Stimulated activated naive B cell treated with anti-CD40 and anti-IgM and Interleukin-4, amounts not matched to agents 10 μg/mL and 1 μg/mL and 100 μg/mL, for 72 hours (primary cell): ENCODE measurements around the gene CD82.
A peak's percentile ranks its signal among the peaks of the same experiment; 100 is the strongest.

ENCODE experiments used
- ATAC-seq, 2 donors: fragments of 150-1000 bp; cut with Tn5 transposase; replicated peaks; 2 replicates each; pipeline ENCODE4 v1.10.0; 2021; ENCODE audit warnings: moderate library complexity in 1 of 2
- DNase-seq: peaks from one replicate; pipeline ENCODE4 v3.0.0; 2021
- H3K27ac Mint-ChIP-seq: one replicate; pipeline ENCODE4 v1.8.0; 2022; ENCODE audit warnings: mild to moderate bottlenecking, mixed read lengths
- H3K27me3 Mint-ChIP-seq, 2 donors: one replicate each; pipeline ENCODE4 v1.8.0; 2022; ENCODE audit warnings: mixed read lengths in 2 of 2
- H3K36me3 Mint-ChIP-seq, 2 donors: one replicate each; pipeline ENCODE4 v1.8.0; 2022; ENCODE audit warnings: mixed read lengths in 2 of 2, mild to moderate bottlenecking in 1 of 2
- H3K4me1 Mint-ChIP-seq, 2 donors: one replicate each; pipeline ENCODE4 v1.8.0; 2022; ENCODE audit warnings: mixed read lengths in 2 of 2, mild to moderate bottlenecking in 1 of 2
- H3K4me3 Mint-ChIP-seq, 2 donors: one replicate each; pipeline ENCODE4 v1.8.0; 2022; ENCODE audit warnings: mild to moderate bottlenecking in 2 of 2, mixed read lengths in 2 of 2, moderate library complexity in 1 of 2
- H3K9me3 Mint-ChIP-seq, 2 donors: one replicate each; pipeline ENCODE4 v1.8.0; 2022; ENCODE audit warnings: mixed read lengths in 2 of 2, mild to moderate bottlenecking in 1 of 2

CD82 gene

DNA sequence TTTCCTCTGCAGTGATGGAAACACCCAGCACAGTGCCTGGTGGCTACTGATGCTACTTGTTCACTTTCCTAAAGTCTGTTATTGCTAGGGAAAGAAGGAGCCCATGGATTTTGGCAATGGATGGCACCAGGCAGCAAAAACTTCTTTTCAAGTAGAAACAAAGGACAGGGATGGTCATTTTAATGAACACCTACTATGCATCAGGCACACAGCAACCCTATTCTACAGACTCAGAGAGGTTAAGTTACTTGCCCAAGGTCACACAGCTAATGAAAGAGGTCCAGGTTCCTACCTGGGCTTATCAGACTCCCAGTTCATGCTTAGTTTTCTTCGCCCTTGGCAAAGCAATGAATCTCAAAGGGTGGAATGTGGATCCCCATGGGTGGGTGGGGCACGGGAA lies 36.9 kb upstream of the CD82 start:
- H3K36me3 Mint-ChIP-seq, result peaks cover 0 to 2% of the 10 kb centered on the region in 2 donors
- H3K4me3 Mint-ChIP-seq, result no peak overlapping the region
- DNase-seq, result no peak
- H3K27ac Mint-ChIP-seq, result peak overlapping the region; percentile 44
- ATAC-seq, result no peak
- H3K4me1 Mint-ChIP-seq, result peaks cover 23 to 47% of the 10 kb centered on the region in 2 donors
- no peaks in the 10 kb centered on the region for H3K9me3 Mint-ChIP-seq
- peaks cover 19 to 25% of the 10 kb centered on the region in 2 donors for H3K27me3 Mint-ChIP-seq

DNA sequence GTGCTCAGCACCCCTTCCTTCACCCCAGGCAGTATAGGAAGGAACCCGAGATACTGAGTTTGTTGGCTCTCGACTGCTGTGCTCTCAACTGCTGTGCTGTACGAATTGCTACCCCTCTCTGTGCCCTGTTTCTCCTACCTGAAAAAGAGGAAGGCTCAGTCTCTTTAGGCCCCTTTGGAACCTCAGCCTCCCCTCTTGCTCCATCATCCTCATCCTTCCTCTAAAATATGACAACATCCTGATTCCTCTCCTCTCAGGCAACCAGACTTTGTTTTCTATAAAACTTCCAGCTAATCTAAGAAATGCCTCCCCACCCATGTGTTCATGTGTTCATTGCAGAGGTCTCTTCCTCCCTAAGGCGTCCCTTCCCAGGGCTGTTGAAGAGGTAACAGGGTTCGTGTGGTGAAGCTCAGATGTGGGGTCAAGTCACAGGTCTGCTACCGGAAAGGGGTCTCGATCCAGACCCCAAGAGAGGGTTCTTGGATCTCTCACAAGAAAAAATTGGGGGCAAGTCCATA lies 35.5 kb upstream of the CD82 start:
- DNase-seq (no peak), ATAC-seq (no peak)
- Mint-ChIP-seq H3K36me3 (peaks cover 0 to 2% of the 10 kb centered on the region in 2 donors), H3K9me3 (peaks cover 0 to 4% of the 10 kb centered on the region in 2 donors), H3K4me1 (peaks cover 24 to 41% of the 10 kb centered on the region in 2 donors), H3K27me3 (peaks cover 18 to 20% of the 10 kb centered on the region in 2 donors), H3K4me3 (no peak overlapping the region), H3K27ac (peak overlapping the region; percentile 83)

DNA sequence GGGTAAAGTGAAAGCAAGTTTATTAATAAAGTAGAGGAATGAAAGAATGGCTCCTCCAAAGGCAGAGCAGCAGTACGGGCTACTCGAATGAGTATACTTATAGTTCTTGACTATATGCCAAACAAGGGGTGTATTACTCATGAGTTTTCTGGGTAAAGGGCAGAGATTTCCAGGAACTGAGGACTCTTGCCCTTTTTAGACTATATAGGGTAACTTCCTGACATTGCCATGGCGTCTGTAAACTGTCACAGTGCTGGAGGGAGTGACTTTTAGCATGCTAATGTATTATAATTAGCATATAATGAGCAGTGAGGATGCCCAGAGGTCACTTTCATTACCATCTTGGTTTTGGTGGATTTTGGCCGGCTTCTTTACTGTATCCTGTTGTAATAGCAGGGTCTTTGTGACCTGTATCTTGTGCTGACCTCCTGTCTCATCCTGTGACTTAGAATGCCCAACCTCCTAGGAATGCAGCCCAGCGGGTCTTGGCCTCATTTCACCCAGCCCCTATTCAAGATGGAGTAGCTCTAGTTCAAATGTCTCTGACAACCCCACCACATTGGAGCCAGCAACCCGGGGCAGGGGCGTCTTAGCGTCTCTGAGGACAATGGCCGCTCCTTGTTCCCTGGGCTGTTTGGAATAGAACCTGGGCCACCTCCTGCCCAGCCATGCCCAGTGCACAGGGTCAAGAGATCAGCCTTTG lies 34.9 kb upstream of the CD82 start:
- peak; percentile 94 to 95 for ATAC-seq
- no peak overlapping the region for H3K4me3 Mint-ChIP-seq
- peak overlapping the region; percentile 83 for H3K27ac Mint-ChIP-seq
- H3K36me3 Mint-ChIP-seq, result peaks cover 0 to 2% of the 10 kb centered on the region in 2 donors
- H3K27me3 Mint-ChIP-seq, result peaks cover 16 to 18% of the 10 kb centered on the region in 2 donors
- peaks cover 25 to 40% of the 10 kb centered on the region in 2 donors for H3K4me1 Mint-ChIP-seq
- DNase-seq, result peak; percentile 26
- peaks cover 0 to 4% of the 10 kb centered on the region in 2 donors for H3K9me3 Mint-ChIP-seq

DNA sequence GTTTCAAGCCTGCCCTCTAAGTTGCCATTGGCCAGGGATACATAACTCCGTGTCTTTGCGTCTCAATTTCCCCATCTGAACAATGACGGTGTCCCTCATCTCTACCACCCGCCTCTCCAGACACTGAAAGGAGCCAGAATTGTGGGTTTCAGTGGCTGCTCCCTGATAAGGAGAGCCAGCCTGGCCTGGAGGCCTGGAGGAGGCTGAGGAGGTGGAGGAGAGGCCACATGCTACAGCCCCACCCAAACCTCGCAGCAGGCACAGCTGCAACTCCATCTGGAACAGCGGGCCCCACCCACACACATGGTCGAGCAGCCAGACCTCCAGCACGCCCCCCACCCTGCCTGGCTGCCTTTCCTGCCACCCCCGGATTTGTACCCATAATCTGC lies 34.4 kb upstream of the CD82 start:
- Mint-ChIP-seq H3K27me3 (peaks cover 17 to 19% of the 10 kb centered on the region in 2 donors), H3K4me3 (peak overlapping the region; percentile 44 to 46), H3K36me3 (peaks cover 0 to 2% of the 10 kb centered on the region in 2 donors), H3K27ac (peak overlapping the region; percentile 85), H3K4me1 (peaks cover 25 to 40% of the 10 kb centered on the region in 2 donors), H3K9me3 (peaks cover 0 to 4% of the 10 kb centered on the region in 2 donors)
- ATAC-seq (peak in 1 of 2 donors; percentile 9), DNase-seq (no peak)

DNA sequence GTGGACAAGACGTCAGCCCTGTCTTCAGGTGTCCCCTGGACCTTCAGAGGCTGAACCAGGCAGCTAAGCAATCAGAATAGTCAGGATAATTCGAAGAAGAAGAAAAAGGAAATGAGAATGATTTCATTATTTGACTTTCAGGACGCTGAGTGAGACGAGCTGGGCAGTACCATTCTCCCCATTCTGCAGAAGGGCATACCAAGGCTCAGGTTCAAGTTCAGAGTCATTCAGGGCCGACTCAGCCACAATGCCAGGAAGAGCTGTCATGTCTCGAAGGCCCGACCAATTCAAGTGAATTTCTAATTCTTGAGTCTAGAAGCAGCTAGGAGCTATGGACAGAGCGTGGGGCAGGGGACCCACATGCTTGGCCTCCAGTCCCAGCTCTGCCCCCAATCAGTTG lies 33.8 kb upstream of the CD82 start:
- H3K9me3 Mint-ChIP-seq, result peaks cover 0 to 4% of the 10 kb centered on the region in 2 donors
- peak overlapping the region; percentile 85 for H3K27ac Mint-ChIP-seq
- H3K4me1 Mint-ChIP-seq, result peaks cover 25 to 40% of the 10 kb centered on the region in 2 donors
- no peak for ATAC-seq
- H3K4me3 Mint-ChIP-seq, result peak overlapping the region in 1 of 2 donors; percentile 44
- DNase-seq, result no peak
- H3K27me3 Mint-ChIP-seq, result peaks cover 17 to 22% of the 10 kb centered on the region in 2 donors
- H3K36me3 Mint-ChIP-seq, result peaks cover 0 to 2% of the 10 kb centered on the region in 2 donors

DNA sequence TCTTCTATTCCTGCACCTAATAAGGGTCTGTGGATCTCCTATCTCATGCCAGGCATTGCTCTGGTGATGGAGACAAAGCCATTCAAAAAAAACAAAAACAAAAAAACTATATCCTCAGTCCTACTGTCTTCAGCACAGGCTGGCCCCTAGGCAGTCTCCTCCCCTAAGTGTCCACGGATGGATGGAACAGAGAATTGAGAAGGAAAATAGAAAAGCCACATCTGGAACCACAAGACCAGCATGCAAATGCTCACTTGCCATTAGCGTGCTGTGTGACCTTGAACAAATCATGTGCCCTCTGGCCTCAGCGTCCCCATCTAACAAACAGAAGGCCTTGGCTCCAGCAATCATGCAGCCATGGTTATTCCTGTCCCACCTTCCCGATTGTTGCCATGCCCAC lies 32.7 kb upstream of the CD82 start:
- DNase-seq (no peak), ATAC-seq (peak; percentile 44 to 49)
- peaks cover 0 to 4% of the 10 kb centered on the region in 2 donors for H3K9me3 Mint-ChIP-seq
- peaks cover 0 to 2% of the 10 kb centered on the region in 2 donors for H3K36me3 Mint-ChIP-seq
- peaks cover 25 to 40% of the 10 kb centered on the region in 2 donors for H3K4me1 Mint-ChIP-seq
- H3K27me3 Mint-ChIP-seq, result peaks cover 17 to 23% of the 10 kb centered on the region in 2 donors
- H3K27ac Mint-ChIP-seq, result no peak overlapping the region
- no peak overlapping the region for H3K4me3 Mint-ChIP-seq

DNA sequence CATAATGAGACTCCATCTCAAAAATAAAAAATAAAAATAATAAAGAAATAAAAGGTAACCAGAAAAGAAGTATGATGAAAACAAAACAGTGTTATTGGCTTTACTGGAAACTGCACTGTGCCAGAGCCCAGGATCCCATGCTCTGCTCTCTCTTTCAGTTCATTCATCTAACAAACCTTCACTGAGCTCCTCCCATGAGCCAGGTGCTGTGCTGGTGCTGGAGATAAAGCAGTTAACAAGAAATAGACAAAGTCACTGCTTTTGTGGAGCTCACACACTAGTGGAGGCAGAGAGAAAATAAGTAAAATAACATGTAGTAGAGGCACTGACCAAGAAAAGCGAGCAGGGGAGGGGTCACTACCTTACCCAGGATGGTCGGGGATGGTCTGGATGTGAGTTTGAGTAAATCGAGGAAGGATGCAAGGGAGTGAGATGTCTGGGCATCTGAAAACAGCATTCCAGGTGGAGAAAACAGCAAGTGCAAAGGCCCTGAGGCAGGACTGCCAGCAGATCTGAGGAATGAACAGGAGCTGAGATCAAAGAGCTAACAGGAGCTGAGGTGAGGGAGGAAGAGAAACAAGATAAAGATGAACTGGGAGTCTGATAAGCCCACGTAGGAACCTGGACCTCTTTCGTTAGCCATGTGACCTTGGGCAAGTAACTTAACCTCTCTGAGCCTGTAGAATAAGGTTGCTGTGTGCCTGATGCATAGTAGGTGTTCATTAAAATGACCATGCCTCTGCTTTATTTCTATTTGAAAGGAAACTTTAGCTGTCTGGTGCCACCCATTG lies 31.3 kb upstream of the CD82 start:
- Mint-ChIP-seq H3K4me1 (peaks cover 24 to 48% of the 10 kb centered on the region in 2 donors), H3K4me3 (no peak overlapping the region), H3K9me3 (peaks cover 0 to 4% of the 10 kb centered on the region in 2 donors), H3K27me3 (peaks cover 17 to 18% of the 10 kb centered on the region in 2 donors), H3K27ac (no peak overlapping the region), H3K36me3 (peaks cover 0 to 2% of the 10 kb centered on the region in 2 donors)
- ATAC-seq (no peak), DNase-seq (no peak)

DNA sequence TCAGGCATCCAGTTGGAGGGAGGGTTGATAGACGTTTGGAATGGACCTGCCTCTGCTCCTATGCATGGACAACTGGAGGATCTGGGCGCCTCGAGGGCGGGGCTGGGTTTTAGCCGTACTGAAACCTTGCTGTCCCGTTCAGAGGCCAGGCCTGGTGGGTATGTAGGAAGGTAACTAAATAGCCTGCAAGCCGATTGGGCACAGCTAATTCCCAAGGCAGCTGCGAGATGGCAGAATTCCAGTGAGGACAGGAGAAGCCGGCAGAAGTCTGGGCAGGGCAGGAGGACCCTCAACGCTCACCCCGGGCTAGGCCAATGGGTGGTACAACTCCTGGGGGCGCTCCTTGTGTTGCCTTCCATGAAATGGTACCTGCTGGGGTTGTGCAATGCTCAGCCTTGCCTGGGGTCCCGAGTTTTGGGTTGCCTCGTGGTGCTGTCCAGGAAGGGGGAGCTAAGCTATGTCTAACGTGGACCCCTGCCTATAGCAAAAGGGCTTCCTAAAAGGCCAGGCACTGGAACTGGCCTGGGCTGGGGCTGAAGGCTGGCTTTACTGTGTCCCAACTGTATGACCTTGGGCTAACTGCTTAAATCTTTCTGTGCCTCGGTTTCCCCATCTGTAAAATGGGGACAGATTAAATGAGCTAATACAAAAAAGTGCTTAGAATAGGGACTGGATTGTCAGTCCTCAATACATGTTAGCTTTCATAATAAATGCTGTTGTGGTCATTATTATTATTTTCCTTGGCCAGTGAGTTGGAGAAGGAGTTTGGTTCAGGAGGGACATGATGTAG lies 30.1 kb upstream of the CD82 start:
- no peak overlapping the region for H3K27ac Mint-ChIP-seq
- peaks cover 0 to 4% of the 10 kb centered on the region in 2 donors for H3K9me3 Mint-ChIP-seq
- H3K4me3 Mint-ChIP-seq, result no peak overlapping the region
- H3K36me3 Mint-ChIP-seq, result no peaks in the 10 kb centered on the region
- peaks cover 17 to 18% of the 10 kb centered on the region in 2 donors for H3K27me3 Mint-ChIP-seq
- no peak for ATAC-seq
- peaks cover 19 to 35% of the 10 kb centered on the region in 2 donors for H3K4me1 Mint-ChIP-seq
- DNase-seq, result no peak

DNA sequence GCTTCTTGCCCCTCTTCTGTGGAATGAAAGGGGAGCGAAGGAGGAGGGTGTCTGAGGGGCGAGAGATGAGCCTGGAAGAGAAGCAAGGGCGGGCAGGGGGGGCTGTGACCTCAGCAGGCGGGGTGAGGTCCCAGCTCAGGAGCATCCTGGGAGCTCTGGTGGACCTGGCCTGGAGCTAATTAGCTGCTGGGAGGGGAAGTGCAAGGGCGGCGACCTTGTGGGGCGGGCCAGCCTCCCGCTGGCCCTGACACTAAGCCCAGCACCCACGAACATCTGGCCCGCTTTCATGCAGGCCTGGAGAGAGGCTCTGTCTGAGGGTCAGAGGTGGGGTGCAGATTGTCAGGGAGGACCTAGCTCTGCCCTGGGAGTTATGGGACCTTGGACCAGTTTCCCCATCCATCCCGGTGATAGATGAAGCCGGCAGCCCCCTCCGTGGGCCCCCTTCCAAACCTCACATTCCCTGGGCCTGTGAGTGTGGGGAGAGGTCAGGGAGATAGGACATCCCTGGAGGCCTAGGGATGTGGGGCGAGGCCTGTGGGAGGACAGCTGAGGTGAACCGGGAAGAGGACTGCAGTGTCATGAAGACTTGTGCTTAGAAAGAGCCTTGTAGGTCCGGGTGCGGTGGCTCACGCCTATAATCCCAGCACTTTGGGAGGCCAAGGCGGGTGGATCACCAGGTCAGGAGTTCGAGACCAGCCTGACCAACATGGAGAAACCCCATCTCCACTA lies 28.5 kb upstream of the CD82 start:
- Mint-ChIP-seq H3K27me3 (peaks cover 11 to 18% of the 10 kb centered on the region in 2 donors), H3K9me3 (peaks cover 0 to 4% of the 10 kb centered on the region in 2 donors), H3K36me3 (no peaks in the 10 kb centered on the region), H3K27ac (no peak overlapping the region), H3K4me1 (peaks cover 7 to 20% of the 10 kb centered on the region in 2 donors), H3K4me3 (no peak overlapping the region)
- no peak for ATAC-seq
- DNase-seq, result no peak

DNA sequence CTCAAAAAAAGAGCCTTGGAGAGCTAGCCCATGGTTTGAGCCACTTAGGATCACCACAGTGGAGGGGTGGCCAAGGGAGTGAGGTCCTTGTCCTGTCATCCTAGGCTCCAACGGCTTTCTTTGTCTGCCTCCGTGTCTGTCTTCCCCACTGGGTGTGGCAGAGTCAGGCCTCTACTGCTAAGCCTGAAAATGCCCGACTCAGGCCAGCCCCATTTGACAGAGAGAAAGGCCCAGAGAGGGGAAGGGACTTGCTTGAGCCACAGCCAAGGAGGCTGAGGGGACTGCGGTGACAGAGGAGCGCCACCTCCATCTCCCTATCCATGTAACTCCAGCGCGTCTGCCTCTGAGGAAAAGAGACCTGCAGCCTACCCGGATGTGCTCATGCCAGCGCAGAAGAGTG lies 27.8 kb upstream of the CD82 start:
- Mint-ChIP-seq H3K4me1 (peaks cover 5 to 12% of the 10 kb centered on the region in 2 donors), H3K9me3 (peaks cover 0 to 4% of the 10 kb centered on the region in 2 donors), H3K27me3 (peaks cover 11 to 18% of the 10 kb centered on the region in 2 donors), H3K4me3 (no peak overlapping the region), H3K27ac (no peak overlapping the region), H3K36me3 (no peaks in the 10 kb centered on the region)
- ATAC-seq, result no peak
- no peak for DNase-seq

DNA sequence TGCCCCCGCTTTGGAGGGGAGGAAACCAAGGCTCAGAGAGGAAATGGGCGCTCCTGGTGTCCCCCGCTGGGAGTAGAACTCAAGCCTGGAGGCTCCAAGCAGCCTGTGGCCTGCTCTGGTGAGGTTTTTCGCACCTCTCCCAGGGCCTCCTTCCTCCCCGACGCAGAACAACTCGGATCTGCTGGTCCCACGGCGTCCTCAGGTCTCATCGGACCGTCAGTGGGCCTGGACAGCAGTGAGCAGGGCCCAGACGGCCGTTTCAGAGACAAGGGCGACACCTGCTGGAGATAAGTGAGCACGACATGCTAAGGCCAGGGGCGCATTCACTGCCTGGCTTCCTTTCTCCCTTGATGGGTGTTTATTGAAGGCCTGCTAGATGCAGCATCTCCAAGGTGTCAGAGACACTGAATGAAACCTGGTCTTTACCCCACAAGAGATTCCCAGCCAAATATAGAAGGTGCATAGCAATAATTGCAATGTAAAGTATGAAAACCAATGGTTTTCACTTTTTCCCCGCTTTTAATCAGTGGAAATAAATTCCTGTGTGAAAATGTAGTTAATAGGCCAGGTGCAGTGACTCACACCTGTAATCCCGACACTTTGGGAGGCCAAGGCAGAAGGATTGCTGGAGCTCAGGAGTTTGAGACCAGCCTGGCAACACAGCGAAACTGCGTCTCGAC lies 26.9 kb upstream of the CD82 start:
- H3K36me3 Mint-ChIP-seq, result no peaks in the 10 kb centered on the region
- peak overlapping the region; percentile 52 for H3K27ac Mint-ChIP-seq
- DNase-seq (peak; percentile 64), ATAC-seq (peak; percentile 95 to 97)
- peaks cover 0 to 4% of the 10 kb centered on the region in 2 donors for H3K9me3 Mint-ChIP-seq
- H3K27me3 Mint-ChIP-seq, result peaks cover 11 to 18% of the 10 kb centered on the region in 2 donors
- no peak overlapping the region for H3K4me3 Mint-ChIP-seq
- peaks cover 2 to 9% of the 10 kb centered on the region in 2 donors for H3K4me1 Mint-ChIP-seq

DNA sequence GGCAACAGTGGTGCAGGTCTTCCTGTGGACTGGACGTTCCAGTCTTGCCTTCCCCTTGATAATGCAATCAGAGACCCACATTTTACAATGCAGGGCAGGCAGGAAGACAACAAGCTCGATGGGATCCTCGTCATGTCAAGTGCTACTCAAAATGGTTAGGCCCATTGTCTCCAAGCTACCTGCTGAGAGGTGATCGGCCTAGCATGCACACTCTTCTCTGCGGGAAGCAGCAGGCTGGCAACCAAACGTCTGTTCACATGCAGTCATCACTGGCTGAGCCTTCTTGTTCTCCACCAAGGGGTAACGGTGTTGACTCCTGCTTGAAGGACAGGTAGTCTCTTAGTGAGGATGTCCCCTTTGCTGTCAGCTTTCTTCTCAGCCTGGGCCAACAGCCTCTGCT lies 25.5 kb upstream of the CD82 start:
- Mint-ChIP-seq H3K4me1 (peaks cover under 1 to 9% of the 10 kb centered on the region in 2 donors), H3K4me3 (no peak overlapping the region), H3K27ac (no peak overlapping the region), H3K36me3 (no peaks in the 10 kb centered on the region), H3K27me3 (peaks cover 8 to 12% of the 10 kb centered on the region in 2 donors), H3K9me3 (no peaks in the 10 kb centered on the region)
- DNase-seq (no peak), ATAC-seq (no peak)

DNA sequence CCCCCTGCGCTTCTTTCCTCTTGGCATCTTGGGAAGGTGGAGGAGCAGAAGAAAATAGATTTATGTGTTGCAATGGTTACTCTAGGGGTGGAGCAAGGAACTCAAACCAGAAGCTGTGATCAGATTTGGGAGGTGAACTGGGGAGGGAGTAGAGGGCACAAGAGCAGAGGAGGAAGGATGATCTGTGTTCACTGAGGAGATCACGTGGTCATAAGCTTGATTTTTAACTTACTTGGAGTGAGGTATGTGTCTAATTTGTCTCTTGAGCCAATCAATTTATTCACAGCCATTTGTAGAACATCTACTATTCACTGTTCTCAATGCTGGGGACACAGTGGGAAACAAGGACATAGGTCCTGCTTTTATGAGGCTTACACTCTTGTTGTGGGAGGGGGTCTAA lies 24.8 kb upstream of the CD82 start:
- DNase-seq, result no peak
- H3K27ac Mint-ChIP-seq, result no peak overlapping the region
- H3K36me3 Mint-ChIP-seq, result no peaks in the 10 kb centered on the region
- H3K27me3 Mint-ChIP-seq, result peaks cover 3 to 7% of the 10 kb centered on the region in 2 donors
- H3K4me1 Mint-ChIP-seq, result peaks cover 0 to 9% of the 10 kb centered on the region in 2 donors
- H3K4me3 Mint-ChIP-seq, result no peak overlapping the region
- ATAC-seq, result no peak
- no peaks in the 10 kb centered on the region for H3K9me3 Mint-ChIP-seq
